Measurements from ENCODE around the gene AKNAD1.
A peak's percentile ranks its signal among the peaks of the same experiment; 100 is the strongest.
"Not testable (repeated sequence)": the region's sequence is repeated elsewhere in the genome, so short reads cannot be mapped to it uniquely, and the experiment has no call there.

AKNAD1 gene

GRCh38 chr1:108829498-108829916, 27.4 kb downstream of the AKNAD1 start:
- no peak for DNase-seq

- DNase-seq = peak; percentile 77
Measured at GRCh38 chr1:108828074-108828961, 28.6 kb downstream of the AKNAD1 start.

- no peak for DNase-seq
Measured at GRCh38 chr1:108826081-108826635, 30.7 kb downstream of the AKNAD1 start.

- DNase-seq = no peak
Measured at GRCh38 chr1:108824051-108824450, 32.8 kb downstream of the AKNAD1 start.

GRCh38 chr1:108823632-108824031, 33.3 kb downstream of the AKNAD1 start:
- no peak for DNase-seq

GRCh38 chr1:108819878-108820277, 37.0 kb downstream of the AKNAD1 start:
- DNase-seq = no peak

GRCh38 chr1:108817811-108818210, 39.1 kb downstream of the AKNAD1 start:
- no peak for DNase-seq

GRCh38 chr1:108817016-108817415, 39.9 kb downstream of the AKNAD1 start:
- DNase-seq = no peak

GRCh38 chr1:108816049-108816893, 40.6 kb downstream of the AKNAD1 start:
- no peak for DNase-seq

GRCh38 chr1:108815566-108815965, 41.3 kb downstream of the AKNAD1 start:
- DNase-seq = no peak

GRCh38 chr1:108814343-108815125, 42.4 kb downstream of the AKNAD1 start:
- no peak for DNase-seq

- DNase-seq = no peak
Measured at GRCh38 chr1:108813326-108813725, 43.6 kb downstream of the AKNAD1 start.

- no peak for DNase-seq
Measured at GRCh38 chr1:108811611-108812010, 45.3 kb downstream of the AKNAD1 start.

- no peak for DNase-seq
Measured at GRCh38 chr1:108808438-108808837, 48.5 kb downstream of the AKNAD1 start.

- no peak for DNase-seq
Measured at GRCh38 chr1:108803548-108803947, 53.3 kb downstream of the AKNAD1 start.

GRCh38 chr1:108801101-108801500, 55.8 kb downstream of the AKNAD1 start:
- DNase-seq = no peak

- no peak for DNase-seq
Measured at GRCh38 chr1:108799001-108799400, 57.9 kb downstream of the AKNAD1 start.

GRCh38 chr1:108792420-108792819, 64.5 kb downstream of the AKNAD1 start:
- no peak for DNase-seq

GRCh38 chr1:108791790-108792189, 65.1 kb downstream of the AKNAD1 start:
- DNase-seq = no peak

GRCh38 chr1:108785880-108786279, 71.0 kb downstream of the AKNAD1 start:
- no peak for DNase-seq

- no peak for DNase-seq
Measured at GRCh38 chr1:108785264-108785663, 71.6 kb downstream of the AKNAD1 start.

GRCh38 chr1:108781575-108781944, 75.3 kb downstream of the AKNAD1 start:
- DNase-seq = not testable (repeated sequence)
